Ovary (tissue), 3 donors: ENCODE data around the gene CDH18.

Source experiments
- POLR2A ChIP-seq: fragments of 450-650 bp; IDR thresholded peaks from one replicate; pipeline ENCODE4 v1.6.1; 2017; ENCODE audit warnings: antibody characterized with exemption, mild to moderate bottlenecking, moderate library complexity
- TF ChIP-seq, protein P1 (sequence below), 3 donors: fragments of 450-650 bp in 2 of 3; fragments of 200-600 bp in 1 of 3; IDR thresholded peaks; one replicate each; pipeline versions ENCODE4 v1.5.1 to v1.8.0; 2016 to 2022; ENCODE audit warnings: antibody characterized with exemption in 3 of 3, mild to moderate bottlenecking in 1 of 3
- donor health status: DM: no; HTN: no; CAD: no.

DNA sequence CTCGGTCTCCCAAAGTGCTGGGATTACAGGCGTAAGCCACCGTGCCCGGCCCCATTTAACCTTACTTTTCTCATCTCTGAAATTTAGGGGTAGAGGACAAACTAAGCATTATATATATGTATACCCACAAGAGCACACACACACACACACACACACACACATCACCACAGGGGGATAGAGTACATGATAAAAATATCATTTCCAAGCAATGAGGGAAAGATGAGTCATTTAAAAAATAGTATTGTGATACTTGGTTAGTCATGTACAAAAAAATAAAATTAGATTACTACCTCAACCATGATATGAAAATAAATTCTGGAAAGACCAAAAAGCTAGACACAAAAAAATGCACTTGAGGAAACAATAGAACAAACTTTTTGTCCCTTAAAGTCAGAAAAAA is 67.2 kb downstream of the CDH18 start:
- TF ChIP-seq, protein P1, sequence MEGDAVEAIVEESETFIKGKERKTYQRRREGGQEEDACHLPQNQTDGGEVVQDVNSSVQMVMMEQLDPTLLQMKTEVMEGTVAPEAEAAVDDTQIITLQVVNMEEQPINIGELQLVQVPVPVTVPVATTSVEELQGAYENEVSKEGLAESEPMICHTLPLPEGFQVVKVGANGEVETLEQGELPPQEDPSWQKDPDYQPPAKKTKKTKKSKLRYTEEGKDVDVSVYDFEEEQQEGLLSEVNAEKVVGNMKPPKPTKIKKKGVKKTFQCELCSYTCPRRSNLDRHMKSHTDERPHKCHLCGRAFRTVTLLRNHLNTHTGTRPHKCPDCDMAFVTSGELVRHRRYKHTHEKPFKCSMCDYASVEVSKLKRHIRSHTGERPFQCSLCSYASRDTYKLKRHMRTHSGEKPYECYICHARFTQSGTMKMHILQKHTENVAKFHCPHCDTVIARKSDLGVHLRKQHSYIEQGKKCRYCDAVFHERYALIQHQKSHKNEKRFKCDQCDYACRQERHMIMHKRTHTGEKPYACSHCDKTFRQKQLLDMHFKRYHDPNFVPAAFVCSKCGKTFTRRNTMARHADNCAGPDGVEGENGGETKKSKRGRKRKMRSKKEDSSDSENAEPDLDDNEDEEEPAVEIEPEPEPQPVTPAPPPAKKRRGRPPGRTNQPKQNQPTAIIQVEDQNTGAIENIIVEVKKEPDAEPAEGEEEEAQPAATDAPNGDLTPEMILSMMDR (IDR thresholded peaks at IDR 0.05) = no peak
- TF ChIP-seq POLR2A = no peak
